COR-L47 (cell line): ENCODE measurements around the gene TIMM17B.

Source experiments
- DNase-seq: peaks from one replicate; lab custom pipeline; 2025; lab: John Stamatoyannopoulos, UW

Gene TIMM17B

GRCh38 chrX:48918643-48919340 is 21.2 kb upstream of the TIMM17B start, which contains the start of gene PIM2:
PIM2 (minus strand) TSS chrX:48919024; CDS start chrX:48918834, 190 bp downstream.
- DNase-seq, result peak; percentile 93

GRCh38 chrX:48918301-48918642 is 20.7 kb upstream of the TIMM17B start:
- DNase-seq, result no peak

GRCh38 chrX:48917139-48918001 is 19.8 kb upstream of the TIMM17B start:
- DNase-seq, result peak; percentile 86

GRCh38 chrX:48914593-48915493 is 17.3 kb upstream of the TIMM17B start:
- no peak for DNase-seq

- DNase-seq, result no peak
These were observed 16.2 kb upstream of the TIMM17B start for GRCh38 chrX:48913605-48914366.

- DNase-seq, result peak; percentile 62
These were observed 14.0 kb upstream of the TIMM17B start, which contains the start of gene SLC35A2 for GRCh38 chrX:48911412-48912182. SLC35A2 (minus strand) TSS chrX:48911646; CDS start chrX:48911636, 10 bp downstream.

- no peak for DNase-seq
These were observed 13.4 kb upstream of the TIMM17B start for GRCh38 chrX:48910926-48911411.

- no peak for DNase-seq
These were observed 12.2 kb upstream of the TIMM17B start for GRCh38 chrX:48909703-48910294.

GRCh38 chrX:48908600-48908999 is 11.0 kb upstream of the TIMM17B start:
- no peak for DNase-seq

- DNase-seq, result no peak
These were observed 7.7 kb upstream of the TIMM17B start for GRCh38 chrX:48905090-48905790.

- no peak for DNase-seq
These were observed 7.1 kb upstream of the TIMM17B start for GRCh38 chrX:48904626-48905025.

- DNase-seq, result no peak
These were observed 6.6 kb upstream of the TIMM17B start for GRCh38 chrX:48904180-48904579.

- no peak for DNase-seq
These were observed 5.7 kb upstream of the TIMM17B start for GRCh38 chrX:48903290-48903689.

GRCh38 chrX:48902776-48903175 is 5.2 kb upstream of the TIMM17B start:
- no peak for DNase-seq

GRCh38 chrX:48902135-48902534 is 4.6 kb upstream of the TIMM17B start:
- DNase-seq, result no peak

- DNase-seq, result no peak
These were observed 3.5 kb upstream of the TIMM17B start for GRCh38 chrX:48901069-48901468.

GRCh38 chrX:48899078-48899410 is 1.5 kb upstream of the TIMM17B start:
- DNase-seq, result no peak

- peak; percentile 80 for DNase-seq
These were observed 377 bp downstream of the TIMM17B start for GRCh38 chrX:48897157-48897624.

- peak; percentile 9 for DNase-seq
These were observed 957 bp downstream of the TIMM17B start for GRCh38 chrX:48896611-48897011.
